Measurements from ENCODE around the gene THEM4. TPM values are rescaled to one million over a fixed set of nuclear protein-coding genes. Genes with fewer than 3 reads are reported as not detected.

THEM4 gene
- total RNA-seq, 2 donors from 2014 or later, result 6.6 to 7.7 TPM

DNA sequence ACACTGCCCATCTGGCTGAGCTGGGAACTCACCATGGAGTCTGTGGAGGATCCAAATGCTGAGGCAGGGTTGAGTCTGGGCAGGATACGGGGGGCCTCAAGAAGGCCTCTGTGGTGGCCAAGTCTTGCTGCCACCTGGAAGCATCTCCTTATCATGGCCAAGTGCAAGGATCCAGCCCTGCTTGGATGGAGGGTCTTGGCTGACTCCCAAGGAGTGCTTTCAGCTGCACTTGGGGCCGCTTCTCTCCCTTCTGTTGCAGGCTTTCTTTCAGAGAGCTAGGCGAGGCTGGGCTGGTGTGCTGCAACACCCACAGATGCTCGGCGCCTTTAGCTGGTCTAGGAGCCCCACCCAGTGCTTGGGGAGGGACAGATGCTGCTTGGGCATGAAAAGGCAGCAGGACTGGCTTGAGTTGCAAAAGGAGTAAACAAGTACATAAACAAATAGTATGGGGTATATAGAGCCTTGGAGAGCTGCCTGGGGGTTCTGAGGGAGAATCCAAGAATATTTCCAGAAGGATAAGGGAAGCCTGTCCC, 55.8 kb downstream of the THEM4 start, which contains the start of gene THEM5:
Gene THEM5, minus strand, starts transcription at position 302 of the 533 bp plus-strand sequence. Its CDS starts 147 bp downstream, at position 155.
- intact Hi-C loops (cut with DNase I), result no loop called here
- Histone ChIP-seq H3K27me3 (no peaks in the 10 kb centered on the region), H3K4me3 (no peak within 1 kb of the TSS), H3K9ac (ENCODE audit: low read depth in 2 of 2, low read length in 2 of 2) (no peak within 1 kb of the TSS), H3K4me1 (no peaks in the 10 kb centered on the region), H3K9me3 (no peaks in the 10 kb centered on the region), H3K36me3 (no peaks in the 10 kb centered on the region), H3K27ac (no peak within 1 kb of the TSS)
- TF ChIP-seq, protein P1, sequence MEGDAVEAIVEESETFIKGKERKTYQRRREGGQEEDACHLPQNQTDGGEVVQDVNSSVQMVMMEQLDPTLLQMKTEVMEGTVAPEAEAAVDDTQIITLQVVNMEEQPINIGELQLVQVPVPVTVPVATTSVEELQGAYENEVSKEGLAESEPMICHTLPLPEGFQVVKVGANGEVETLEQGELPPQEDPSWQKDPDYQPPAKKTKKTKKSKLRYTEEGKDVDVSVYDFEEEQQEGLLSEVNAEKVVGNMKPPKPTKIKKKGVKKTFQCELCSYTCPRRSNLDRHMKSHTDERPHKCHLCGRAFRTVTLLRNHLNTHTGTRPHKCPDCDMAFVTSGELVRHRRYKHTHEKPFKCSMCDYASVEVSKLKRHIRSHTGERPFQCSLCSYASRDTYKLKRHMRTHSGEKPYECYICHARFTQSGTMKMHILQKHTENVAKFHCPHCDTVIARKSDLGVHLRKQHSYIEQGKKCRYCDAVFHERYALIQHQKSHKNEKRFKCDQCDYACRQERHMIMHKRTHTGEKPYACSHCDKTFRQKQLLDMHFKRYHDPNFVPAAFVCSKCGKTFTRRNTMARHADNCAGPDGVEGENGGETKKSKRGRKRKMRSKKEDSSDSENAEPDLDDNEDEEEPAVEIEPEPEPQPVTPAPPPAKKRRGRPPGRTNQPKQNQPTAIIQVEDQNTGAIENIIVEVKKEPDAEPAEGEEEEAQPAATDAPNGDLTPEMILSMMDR (IDR thresholded peaks at IDR 0.05), result no peak
- no peak for DNase-seq

DNA sequence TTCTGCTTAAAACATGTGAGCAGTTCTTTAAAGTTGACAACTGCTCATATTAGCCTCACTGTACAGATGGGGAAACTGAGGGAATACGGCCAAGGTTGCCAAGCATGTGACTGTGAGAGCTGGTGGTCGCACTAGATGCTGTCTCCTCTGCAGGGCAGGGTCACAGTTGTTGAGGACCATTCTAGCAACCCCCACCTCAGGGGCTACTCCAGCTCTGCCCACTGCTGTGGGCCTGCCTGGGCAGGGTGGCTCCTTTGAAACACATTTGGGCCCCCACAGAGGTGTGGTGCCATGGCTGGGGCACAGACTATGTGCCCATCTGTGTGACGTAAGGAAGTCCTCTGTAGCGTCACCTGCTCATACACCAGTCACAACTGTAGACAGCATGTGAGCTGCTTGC, 56.6 kb downstream of the THEM4 start:
- H3K4me3 ChIP-seq, result no peak overlapping the region
- H3K36me3 ChIP-seq, result no peaks in the 10 kb centered on the region
- no peaks in the 10 kb centered on the region for H3K4me1 ChIP-seq
- no peaks in the 10 kb centered on the region for H3K9me3 ChIP-seq
- TF ChIP-seq, protein P1 (IDR thresholded peaks at IDR 0.05), result no peak
- H3K27me3 ChIP-seq, result no peaks in the 10 kb centered on the region
- no peak for DNase-seq
- H3K9ac ChIP-seq (ENCODE audit: low read depth in 2 of 2, low read length in 2 of 2), result no peak overlapping the region
- H3K27ac ChIP-seq, result no peak overlapping the region
- intact Hi-C loops (cut with DNase I), result no loop called here

DNA sequence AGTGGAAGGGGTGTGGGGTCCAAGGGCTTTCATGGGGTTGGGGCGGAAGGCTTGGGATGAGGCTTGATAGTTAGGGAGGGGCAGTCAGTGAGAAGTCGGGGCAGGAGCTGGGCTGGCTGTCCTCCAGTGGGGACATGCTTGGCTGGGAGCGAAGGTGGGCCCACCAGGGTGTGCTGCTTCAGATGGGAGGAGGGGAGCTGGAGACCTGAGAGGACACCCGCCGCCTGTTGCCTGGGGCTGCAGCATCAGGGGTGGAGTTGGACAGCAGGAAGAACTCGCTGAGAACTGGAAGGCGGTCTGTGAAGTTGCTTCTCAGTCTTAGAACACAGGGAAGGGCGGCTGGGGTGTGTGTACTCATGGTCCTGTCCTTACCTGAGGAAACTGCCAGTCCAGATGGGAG, 57.4 kb downstream of the THEM4 start:
- no peak overlapping the region for H3K4me3 ChIP-seq
- no peaks in the 10 kb centered on the region for H3K4me1 ChIP-seq
- no peak overlapping the region for H3K9ac ChIP-seq (ENCODE audit: low read depth in 2 of 2, low read length in 2 of 2)
- no peaks in the 10 kb centered on the region for H3K36me3 ChIP-seq
- H3K27ac ChIP-seq, result no peak overlapping the region
- no peaks in the 10 kb centered on the region for H3K9me3 ChIP-seq
- DNase-seq, result no peak
- no peaks in the 10 kb centered on the region for H3K27me3 ChIP-seq
- TF ChIP-seq, protein P1 (IDR thresholded peaks at IDR 0.05), result no peak
- intact Hi-C loops (cut with DNase I), result no loop called here

DNA sequence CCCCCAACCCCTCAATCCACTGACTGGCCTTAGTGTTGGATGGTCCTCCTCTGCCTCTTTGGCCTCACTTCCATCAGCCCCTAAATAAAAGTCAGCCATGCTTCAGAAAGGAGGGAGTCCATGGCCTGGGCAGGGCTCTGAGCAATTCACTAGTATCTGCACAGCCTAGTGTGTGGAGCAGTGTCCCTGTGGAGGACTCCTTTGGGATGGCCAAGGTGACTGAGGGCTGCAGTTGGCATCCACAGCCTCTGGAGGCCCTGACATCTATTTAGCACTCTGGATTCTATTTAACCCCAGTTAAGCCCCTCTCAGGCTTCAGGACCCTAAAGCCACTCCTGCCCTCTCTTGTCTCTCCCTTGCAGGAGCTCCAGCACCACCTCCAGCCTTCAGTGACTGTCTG, 59.4 kb downstream of the THEM4 start:
- no peak for DNase-seq
- Histone ChIP-seq H3K9ac (ENCODE audit: low read depth in 2 of 2, low read length in 2 of 2) (no peak overlapping the region), H3K36me3 (no peaks in the 10 kb centered on the region), H3K4me3 (no peak overlapping the region), H3K4me1 (no peaks in the 10 kb centered on the region), H3K9me3 (no peaks in the 10 kb centered on the region), H3K27ac (no peak overlapping the region), H3K27me3 (no peaks in the 10 kb centered on the region)
- TF ChIP-seq, protein P1 (IDR thresholded peaks at IDR 0.05), result no peak
- intact Hi-C loops (cut with DNase I), result no loop called here

DNA sequence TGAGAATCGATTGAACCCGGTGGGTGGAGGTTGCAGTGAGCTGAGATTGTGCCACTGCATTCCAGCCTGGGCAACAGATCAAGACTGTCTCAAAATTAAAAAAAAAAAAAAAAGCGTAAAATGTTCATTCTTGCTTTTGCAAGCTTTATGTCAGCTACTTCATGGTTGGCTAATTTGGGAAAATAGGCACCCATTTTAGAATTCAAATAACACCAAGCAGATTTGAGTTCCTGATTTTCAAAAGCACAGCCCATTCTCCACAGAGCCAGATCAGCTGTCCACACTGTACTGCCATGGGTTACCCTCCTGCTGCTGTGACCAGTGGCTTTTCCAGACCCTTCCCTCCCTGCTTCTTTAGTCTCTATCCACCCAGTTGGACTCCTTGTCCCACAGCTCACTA, 60.2 kb downstream of the THEM4 start:
- TF ChIP-seq, protein P1 (IDR thresholded peaks at IDR 0.05), result no peak
- no peak overlapping the region for H3K27ac ChIP-seq
- H3K4me3 ChIP-seq, result no peak overlapping the region
- H3K9ac ChIP-seq (ENCODE audit: low read depth in 2 of 2, low read length in 2 of 2), result no peak overlapping the region
- H3K9me3 ChIP-seq, result no peaks in the 10 kb centered on the region
- DNase-seq, result no peak
- no peaks in the 10 kb centered on the region for H3K27me3 ChIP-seq
- no peaks in the 10 kb centered on the region for H3K4me1 ChIP-seq
- intact Hi-C loops (cut with DNase I), result no loop called here
- H3K36me3 ChIP-seq, result no peaks in the 10 kb centered on the region

Measured in colonic mucosa (tissue), 4 donors.